HG02798 (cell line): ENCODE data around the gene RAB40B.

Source experiments
- ATAC-seq: cut with Tn5 transposase; IDR thresholded peaks from one replicate; pipeline ENCODE4 v1.9.1; 2021; ENCODE audit warnings: mild to moderate bottlenecking; ENCODE audit not compliant: unreplicated experiment, poor library complexity

The RAB40B gene

GRCh38 chr17:82716203-82717010 is 17.9 kb upstream of the RAB40B start, which contains the start of gene FN3KRP:
FN3KRP (plus strand) TSS chr17:82716706; CDS start chr17:82716756, 50 bp downstream.
- peak; percentile 77 for ATAC-seq

- no peak for ATAC-seq
Observed at GRCh38 chr17:82713071-82713723, 14.7 kb upstream of the RAB40B start.

GRCh38 chr17:82710499-82711232 is 12.2 kb upstream of the RAB40B start:
- ATAC-seq = no peak

GRCh38 chr17:82709676-82710498 is 11.4 kb upstream of the RAB40B start:
- no peak for ATAC-seq

GRCh38 chr17:82709024-82709675 is 10.7 kb upstream of the RAB40B start:
- no peak for ATAC-seq

GRCh38 chr17:82705756-82706155 is 7.3 kb upstream of the RAB40B start:
- ATAC-seq = no peak

GRCh38 chr17:82704886-82705285 is 6.4 kb upstream of the RAB40B start:
- no peak for ATAC-seq

- ATAC-seq = no peak
Observed at GRCh38 chr17:82703935-82704865, 5.7 kb upstream of the RAB40B start.

- ATAC-seq = no peak
Observed at GRCh38 chr17:82703036-82703745, 4.7 kb upstream of the RAB40B start.

GRCh38 chr17:82702231-82702927 is 3.9 kb upstream of the RAB40B start:
- no peak for ATAC-seq

GRCh38 chr17:82699551-82699950 is 1.1 kb upstream of the RAB40B start:
- ATAC-seq = no peak

- no peak for ATAC-seq
Observed at GRCh38 chr17:82698974-82699442, 510 bp upstream of the RAB40B start.

GRCh38 chr17:82697808-82698064 is 762 bp downstream of the RAB40B start:
- no peak for ATAC-seq

GRCh38 chr17:82696916-82697807 is 1.3 kb downstream of the RAB40B start:
- ATAC-seq = no peak

- no peak for ATAC-seq
Observed at GRCh38 chr17:82696259-82696658, 2.2 kb downstream of the RAB40B start.

GRCh38 chr17:82694647-82695046 is 3.9 kb downstream of the RAB40B start:
- ATAC-seq = no peak
